ENCODE measurements around the gene MLKL.
A peak's percentile ranks its signal among the peaks of the same experiment; 100 is the strongest.

The MLKL gene

GRCh38 chr16:74650966-74651567, 49.6 kb downstream of the MLKL start:
- no peak for DNase-seq (ENCODE audit: low spot score)

GRCh38 chr16:74649839-74650504, 50.7 kb downstream of the MLKL start:
- DNase-seq (ENCODE audit: low spot score), result no peak

GRCh38 chr16:74641969-74642368, 58.7 kb downstream of the MLKL start:
- DNase-seq (ENCODE audit: low spot score), result no peak

GRCh38 chr16:74637742-74638453, 62.8 kb downstream of the MLKL start:
- DNase-seq (ENCODE audit: low spot score), result no peak

DNA sequence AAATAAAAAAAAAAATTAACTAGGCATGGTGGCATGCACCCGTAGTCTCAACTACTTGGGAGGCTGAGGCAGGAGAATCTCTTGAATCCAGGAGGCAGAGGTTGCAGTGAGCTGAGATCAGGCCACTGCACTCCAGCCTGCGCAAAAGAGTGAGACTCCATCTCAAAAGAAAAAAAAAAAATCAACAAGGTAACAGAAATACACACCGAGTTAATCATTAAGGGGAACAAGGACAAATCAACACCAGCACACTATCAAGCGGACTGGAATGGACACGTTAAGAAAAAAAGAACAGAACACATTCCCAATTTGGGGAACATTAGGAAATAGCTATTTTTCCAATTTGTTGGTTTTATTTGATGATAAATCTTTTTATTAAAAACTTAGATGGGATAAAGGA, 65.4 kb downstream of the MLKL start:
- no peak for DNase-seq (ENCODE audit: low spot score)

- DNase-seq (ENCODE audit: low spot score), result no peak
Observed at GRCh38 chr16:74633686-74634085, 67.0 kb downstream of the MLKL start.

GRCh38 chr16:74627506-74628220, 73.0 kb downstream of the MLKL start:
- peak; percentile 54 for DNase-seq (ENCODE audit: low spot score)

GRCh38 chr16:74626741-74627416, 73.8 kb downstream of the MLKL start:
- DNase-seq (ENCODE audit: low spot score), result no peak

- DNase-seq (ENCODE audit: low spot score), result peak; percentile 86
Observed at GRCh38 chr16:74625500-74626350, 74.9 kb downstream of the MLKL start.

DNA sequence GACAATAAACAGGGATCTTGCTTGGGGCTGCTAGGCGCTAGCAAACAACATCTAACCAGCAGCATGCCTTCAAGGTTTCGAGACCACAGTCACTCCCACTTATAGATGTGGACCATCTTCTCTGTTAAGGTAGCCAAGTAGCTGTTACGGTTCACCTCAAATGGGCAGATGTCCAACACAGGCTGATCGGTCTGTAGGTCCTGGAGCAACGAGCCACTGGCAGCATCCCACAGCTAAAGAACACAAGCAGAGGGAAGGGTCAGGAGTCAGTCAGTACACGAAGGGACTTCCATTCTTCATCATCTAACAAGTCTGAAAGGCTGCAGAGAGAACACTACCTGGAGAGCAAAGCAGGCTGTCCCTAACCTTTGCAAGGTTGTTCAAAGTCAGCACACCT, 76.8 kb downstream of the MLKL start:
- DNase-seq (ENCODE audit: low spot score), result no peak

DNA sequence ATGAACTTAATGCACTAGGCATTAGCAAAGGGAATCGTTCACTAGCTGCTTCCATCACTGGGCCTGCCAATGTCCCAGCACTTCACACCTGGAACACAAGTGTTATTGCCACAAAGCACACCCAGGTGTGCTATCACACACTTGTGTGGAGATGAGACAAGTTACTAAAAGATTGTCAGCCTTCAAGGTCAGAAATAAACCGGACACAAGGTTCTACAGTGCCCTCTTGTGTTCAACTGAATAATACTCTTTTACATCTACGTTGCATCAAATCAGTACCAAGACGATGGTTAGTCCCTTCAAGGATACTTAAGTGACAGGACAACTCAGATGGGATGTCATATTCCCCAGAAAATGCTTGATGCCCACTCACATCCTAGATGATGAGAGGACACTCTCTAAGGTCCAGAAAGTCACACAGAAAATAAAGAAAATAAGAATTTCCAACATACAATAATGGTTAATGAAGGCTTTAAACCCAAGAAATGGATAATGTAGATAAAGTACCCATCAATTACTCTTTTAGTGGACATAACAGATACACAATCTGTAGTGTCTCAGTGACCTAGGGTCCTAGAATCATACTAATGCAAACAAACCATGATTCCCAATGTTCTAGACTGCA, 77.3 kb downstream of the MLKL start:
- peak; percentile 63 for DNase-seq (ENCODE audit: low spot score)

DNA sequence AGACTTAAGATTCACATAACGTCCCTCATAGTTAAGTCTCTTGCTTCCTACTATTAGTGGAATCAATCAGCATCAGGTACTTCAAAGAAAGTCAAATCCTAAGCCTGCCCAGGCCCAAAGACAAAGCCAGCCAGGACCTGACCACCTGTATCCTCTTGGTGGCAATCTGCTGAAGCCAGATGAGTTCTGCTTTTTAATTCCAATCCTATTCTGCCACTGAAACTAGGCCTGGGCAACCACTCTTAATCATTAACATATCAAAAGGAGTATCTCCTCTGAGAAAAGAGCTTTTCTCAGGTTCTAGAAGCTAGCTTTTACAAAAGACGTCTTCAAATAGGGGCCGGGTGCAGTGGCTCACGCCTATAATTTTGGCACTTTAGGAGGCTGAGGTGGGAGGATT, 78.7 kb downstream of the MLKL start:
- DNase-seq (ENCODE audit: low spot score), result no peak
